Measurements from ENCODE around the gene IYD. TPM values are rescaled to one million over a fixed set of nuclear protein-coding genes. Genes with fewer than 3 reads are reported as not detected.
A peak's percentile ranks its signal among the peaks of the same experiment; 100 is the strongest.
"Not testable (repeated sequence)": the region's sequence is repeated elsewhere in the genome, so short reads cannot be mapped to it uniquely, and the experiment has no call there.

IYD gene
- polyA plus RNA-seq, 4 donors, result 2.7 to 6.3 (median 3.2) TPM

DNA sequence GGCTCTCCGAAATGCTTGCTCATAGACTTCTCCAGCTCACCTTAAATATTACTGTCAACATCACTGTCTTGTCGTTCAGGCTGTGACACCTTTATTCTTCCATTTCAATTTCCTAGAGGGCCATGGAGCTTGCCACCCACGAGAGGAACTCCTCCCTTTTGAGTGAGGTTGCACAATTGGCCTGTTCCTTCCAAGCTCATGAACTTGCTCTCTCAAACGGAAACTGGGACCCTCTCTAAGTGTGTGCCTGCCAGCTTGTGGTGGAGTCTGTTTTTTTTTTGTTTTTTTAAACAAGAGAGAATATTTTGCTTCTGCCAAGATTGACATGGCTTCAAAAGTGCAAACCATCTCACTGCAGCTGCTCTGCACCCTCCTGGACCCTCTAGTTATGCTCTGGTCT is 19.3 kb upstream of the IYD start:
- DNase-seq (ENCODE audit: low read depth in 4 of 4, low spot score in 3 of 4), result no peak

DNA sequence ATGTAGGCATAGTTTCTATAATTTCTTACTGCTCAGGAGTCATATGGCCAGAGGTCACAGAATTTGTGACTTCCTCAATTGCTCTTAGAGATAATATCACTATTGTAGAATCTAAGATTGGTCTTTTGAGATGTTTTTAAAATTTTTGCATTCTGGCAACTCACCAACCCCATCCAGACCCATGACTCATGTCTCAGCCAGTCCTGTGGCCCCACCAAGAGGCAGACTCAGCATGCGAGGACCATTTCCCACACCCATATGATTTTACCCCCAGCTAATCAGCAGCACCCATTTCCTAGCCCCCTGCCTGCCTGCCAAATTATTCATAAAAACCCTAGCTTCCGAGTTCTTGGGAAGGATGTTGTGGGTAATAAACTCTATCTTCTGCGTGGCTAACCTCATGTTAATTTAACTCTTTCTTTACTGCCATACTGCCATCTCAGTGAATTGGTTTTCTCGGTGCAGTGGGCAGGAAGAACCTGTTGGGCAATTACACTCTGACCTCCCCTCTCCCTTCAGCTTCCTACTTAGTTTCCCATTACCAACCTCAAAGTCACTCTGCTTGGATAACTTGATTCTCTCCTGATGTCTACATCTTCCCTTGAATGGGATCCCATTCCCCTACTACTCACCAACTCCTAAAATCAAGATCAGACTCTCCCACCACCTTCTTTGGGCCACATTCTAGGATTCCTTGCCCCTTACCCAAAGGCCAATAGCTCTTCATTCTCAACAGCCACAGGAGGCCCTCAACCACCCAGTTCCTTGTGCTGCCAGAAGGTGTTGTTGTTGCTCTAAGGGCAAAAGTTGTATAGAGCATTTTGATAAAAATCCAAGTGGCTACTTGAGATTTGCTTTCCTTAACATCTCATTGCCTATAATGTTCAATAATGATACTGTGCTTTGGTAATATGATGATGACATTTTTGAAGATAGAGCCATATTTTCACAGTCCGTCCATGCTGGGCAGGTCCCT is 16.2 kb upstream of the IYD start:
- DNase-seq (ENCODE audit: low read depth in 4 of 4, low spot score in 3 of 4), result no peak

GRCh38 chr6:150353445-150353844 is 15.4 kb upstream of the IYD start:
- DNase-seq (ENCODE audit: low read depth in 4 of 4, low spot score in 3 of 4), result no peak

DNA sequence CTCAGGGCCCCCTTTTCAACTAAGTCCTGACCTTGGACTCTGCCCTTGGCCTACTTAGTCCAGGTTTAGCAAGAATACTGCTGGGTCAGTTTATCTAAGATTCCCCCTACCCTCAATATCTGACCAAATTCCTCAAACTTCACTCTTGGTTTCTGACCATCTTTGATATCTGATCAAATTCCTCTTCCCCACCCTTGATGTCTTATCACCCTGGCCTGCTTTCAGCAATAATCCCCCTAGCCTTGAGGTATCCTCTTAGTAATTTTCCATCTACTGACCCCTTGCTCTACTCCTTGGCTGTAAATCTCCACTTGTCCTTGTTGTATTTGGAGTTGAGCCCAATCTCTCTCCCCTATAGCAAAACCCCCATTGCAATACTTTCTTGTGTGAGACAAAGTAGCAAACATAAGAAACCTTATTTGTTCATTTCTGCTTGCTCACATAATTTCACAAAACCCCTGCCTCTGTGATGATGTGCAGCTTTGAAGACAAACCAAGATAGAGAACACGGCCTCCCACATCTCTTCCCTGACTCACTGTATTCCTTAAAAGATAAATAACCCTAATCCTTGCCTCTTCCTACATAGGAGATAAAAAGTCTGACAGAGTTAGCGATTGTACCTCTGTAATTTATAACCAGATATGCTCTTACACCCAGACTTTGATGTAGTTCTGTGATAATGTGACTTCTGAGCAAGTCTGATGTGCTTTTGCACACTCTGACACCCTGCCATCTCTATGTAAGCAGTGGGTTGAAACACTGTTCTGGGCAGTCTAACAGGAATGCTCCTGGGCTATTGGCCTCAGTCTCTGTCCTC is 13.8 kb upstream of the IYD start:
- DNase-seq (ENCODE audit: low read depth in 4 of 4, low spot score in 3 of 4), result no peak

GRCh38 chr6:150355932-150356331 is 12.9 kb upstream of the IYD start:
- DNase-seq (ENCODE audit: low read depth in 4 of 4, low spot score in 3 of 4), result no peak

DNA sequence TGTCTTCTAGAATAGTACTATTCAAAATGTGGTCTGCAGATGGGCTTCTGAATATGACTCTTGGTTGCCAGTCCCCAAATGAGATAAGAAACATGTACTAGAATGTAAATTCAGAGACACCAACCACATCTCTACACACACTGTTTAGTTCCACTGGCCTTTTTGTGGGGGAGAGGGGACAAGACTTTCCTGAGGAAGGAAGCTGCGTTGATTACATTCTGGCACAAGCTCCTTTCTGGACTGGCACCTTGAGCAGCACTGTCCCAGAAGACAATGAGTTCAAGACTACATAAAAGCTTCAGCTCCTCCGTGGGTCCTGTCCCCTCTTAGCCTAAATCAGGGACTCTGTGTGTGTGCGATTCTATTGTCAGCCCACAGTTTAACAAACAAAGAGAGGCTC is 6.9 kb upstream of the IYD start:
- DNase-seq (ENCODE audit: low read depth in 4 of 4, low spot score in 3 of 4), result no peak

DNA sequence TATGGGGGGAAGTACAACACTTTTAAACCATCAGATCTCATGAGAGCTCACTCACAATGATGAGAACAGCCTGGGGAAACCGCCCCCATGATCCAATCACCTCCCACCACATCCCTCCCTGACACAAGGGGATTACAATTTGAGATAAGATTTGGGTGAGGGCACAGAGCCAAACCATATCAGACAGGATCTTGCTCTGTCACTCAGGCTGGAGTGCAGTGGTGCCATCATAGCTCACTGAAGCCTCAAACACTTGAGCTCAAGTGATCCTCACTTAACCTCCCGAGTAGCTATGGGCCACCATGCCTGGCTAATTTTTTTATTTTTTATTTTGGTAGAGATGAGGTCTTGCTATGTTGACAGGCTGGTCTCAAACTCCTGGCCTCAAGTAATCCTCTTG is 5.1 kb upstream of the IYD start:
- DNase-seq (ENCODE audit: low read depth in 4 of 4, low spot score in 3 of 4), result no peak

DNA sequence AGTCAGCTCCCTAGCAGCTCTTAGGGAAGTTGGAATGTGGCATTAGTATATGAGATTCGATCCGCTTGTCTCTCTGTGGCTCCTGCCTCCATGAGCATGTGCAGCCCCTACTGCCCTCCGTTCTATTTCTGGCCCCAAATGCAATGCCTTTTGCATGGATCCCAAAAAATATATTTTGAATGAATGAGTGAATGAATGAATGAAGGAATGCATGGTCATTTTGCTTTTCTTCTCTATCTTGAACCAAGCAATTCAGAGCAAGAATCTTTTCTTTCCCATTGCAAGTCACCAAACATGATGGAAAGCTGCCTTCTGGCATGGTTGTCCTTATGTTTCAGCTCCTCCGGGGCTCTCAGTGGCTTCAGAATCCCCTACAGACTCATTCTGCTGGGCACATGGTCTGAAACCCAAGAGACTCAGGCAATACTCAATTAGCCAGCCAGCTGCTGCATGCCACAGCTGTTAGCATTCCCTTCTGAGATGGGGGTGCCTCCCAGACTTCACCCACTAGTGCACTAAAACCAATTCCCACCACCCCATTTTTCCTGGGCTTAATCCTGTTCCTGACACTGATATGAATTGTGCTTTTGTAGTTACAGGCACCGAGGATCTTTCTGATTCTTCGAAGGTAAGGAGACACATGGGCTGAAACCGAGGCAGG is 2.6 kb upstream of the IYD start:
- DNase-seq (ENCODE audit: low read depth in 4 of 4, low spot score in 3 of 4), result no peak

- DNase-seq (ENCODE audit: low read depth in 4 of 4, low spot score in 3 of 4), result no peak
Observed at GRCh38 chr6:150369408-150369807, 596 bp downstream of the IYD start.

DNA sequence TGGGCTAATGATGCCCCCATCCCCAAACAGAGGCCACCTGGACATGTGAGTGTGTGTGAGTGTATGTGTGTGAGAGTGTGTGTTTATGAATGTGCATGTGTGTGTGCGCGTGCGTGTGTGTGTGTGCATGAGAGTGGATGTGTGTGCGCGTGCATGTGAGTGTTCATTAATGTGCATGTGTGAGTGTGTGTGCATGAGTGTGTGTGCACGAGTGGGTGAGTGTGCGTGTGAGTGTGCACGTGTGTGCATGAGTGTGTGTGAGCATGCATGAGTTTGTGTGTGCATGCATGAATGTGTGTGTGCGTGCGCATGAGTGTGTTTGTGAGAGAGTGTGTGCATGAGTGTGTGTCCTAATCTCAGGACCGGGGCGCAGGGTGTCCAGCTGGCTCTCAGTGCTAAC is 1.3 kb downstream of the IYD start:
- no peak for DNase-seq (ENCODE audit: low read depth in 4 of 4, low spot score in 3 of 4)

GRCh38 chr6:150371356-150371755 is 2.5 kb downstream of the IYD start:
- no peak for DNase-seq (ENCODE audit: low read depth in 4 of 4, low spot score in 3 of 4)

DNA sequence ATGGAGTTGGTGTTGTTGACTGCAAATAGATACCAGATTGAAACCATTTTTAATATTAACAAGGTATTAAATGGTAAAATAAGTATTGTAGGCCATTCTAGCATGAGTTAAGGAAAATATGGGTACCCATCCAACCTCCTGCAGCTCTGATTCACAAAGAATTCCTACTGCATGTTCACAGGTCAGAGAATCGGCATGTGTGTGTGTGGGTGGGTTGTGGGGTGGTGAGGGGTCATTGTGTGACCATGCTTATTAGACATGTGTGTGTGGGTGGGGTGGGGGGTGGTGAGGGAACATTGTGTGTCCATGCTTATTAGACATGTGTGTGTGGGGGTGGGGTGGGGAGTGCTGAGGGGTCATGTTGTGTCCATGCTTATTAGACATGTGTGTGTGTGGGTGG is 3.2 kb downstream of the IYD start:
- DNase-seq (ENCODE audit: low read depth in 4 of 4, low spot score in 3 of 4), result no peak

- no peak for DNase-seq (ENCODE audit: low read depth in 4 of 4, low spot score in 3 of 4)
Observed at GRCh38 chr6:150373260-150373701, 4.5 kb downstream of the IYD start.

- DNase-seq (ENCODE audit: low read depth in 4 of 4, low spot score in 3 of 4), result not testable (repeated sequence)
Observed at GRCh38 chr6:150374346-150374745, 5.5 kb downstream of the IYD start.

DNA sequence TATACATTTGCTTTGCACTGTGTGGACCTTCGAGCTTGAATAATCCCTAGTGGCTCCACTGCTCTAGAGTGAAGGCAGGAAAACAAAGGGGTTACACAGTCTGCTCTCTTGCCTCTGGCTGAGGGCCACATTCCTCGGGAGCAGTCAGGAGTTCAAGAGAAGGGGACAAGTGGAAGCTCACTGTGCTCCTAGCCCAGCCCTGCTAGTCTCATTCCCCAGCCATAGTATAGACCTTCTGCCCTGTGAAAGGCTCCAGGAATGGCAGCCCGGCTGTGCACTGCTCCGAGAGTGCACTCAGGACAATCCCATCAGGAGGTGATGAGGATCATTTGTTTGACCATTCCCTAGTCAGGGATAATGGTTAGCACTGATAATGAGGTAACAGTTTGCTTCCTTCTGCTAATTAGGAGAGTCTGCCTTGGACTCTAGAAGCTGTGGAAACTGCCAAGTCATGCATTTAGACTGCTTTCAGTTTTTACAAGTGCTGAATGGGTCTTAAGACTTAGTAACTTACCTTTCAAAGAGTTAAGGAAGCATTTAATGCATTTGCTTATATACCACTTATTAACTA is 8.5 kb downstream of the IYD start:
- DNase-seq (ENCODE audit: low read depth in 4 of 4, low spot score in 3 of 4), result peak in 3 of 4 donors; percentile 62 to 70 (median 65)

GRCh38 chr6:150380256-150380655 is 11.4 kb downstream of the IYD start:
- no peak for DNase-seq (ENCODE audit: low read depth in 4 of 4, low spot score in 3 of 4)

- no peak for DNase-seq (ENCODE audit: low read depth in 4 of 4, low spot score in 3 of 4)
Observed at GRCh38 chr6:150382171-150382570, 13.4 kb downstream of the IYD start.

DNA sequence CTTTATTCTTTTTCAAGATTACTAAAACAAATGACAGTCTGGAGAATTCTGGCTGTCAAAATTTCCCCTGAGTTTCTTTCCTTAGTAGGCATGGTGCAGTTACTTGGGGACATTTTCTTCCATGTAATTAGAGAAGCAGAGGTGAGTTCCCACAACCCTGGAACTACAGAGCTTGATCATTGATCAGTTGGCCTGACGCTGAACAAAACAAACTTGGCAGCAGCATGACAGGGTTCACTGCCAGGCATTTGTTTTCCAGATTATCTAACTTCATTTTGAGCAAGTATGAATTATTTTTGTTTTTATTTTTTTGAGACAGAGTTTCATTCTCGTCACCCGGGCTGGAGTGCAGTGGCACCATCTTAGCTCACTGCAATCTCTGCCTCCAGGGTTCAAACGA is 22.6 kb downstream of the IYD start:
- DNase-seq (ENCODE audit: low read depth in 4 of 4, low spot score in 3 of 4), result no peak

- DNase-seq (ENCODE audit: low read depth in 4 of 4, low spot score in 3 of 4), result no peak
Observed at GRCh38 chr6:150391890-150392289, 23.1 kb downstream of the IYD start.

- DNase-seq (ENCODE audit: low read depth in 4 of 4, low spot score in 3 of 4), result no peak
Observed at GRCh38 chr6:150392452-150393220, 23.8 kb downstream of the IYD start.

Data from right renal pelvis (tissue), 4 donors.